Liver (tissue), 9 donors: ENCODE measurements around the gene TAS2R41. TPM values are rescaled to one million over a fixed set of nuclear protein-coding genes. Genes with fewer than 3 reads are reported as not detected.

Experiments used
- DNase-seq: peaks from one replicate; pipeline ENCODE4 v3.0.0-alpha.2; 2017; ENCODE audit warnings: low spot score
- H3K27ac ChIP-seq, 2 donors: one replicate each; pipeline ENCODE4 v1.7.0; 2013; ENCODE audit warnings: inconsistent platforms in 2 of 2, low read length in 2 of 2, control low read depth in 1 of 2, low read depth in 1 of 2, mild to moderate bottlenecking in 1 of 2
- H3K27me3 ChIP-seq, 4 donors: one replicate each; pipeline versions ENCODE4 v1.6.1 to v1.7.0; 2013; ENCODE audit warnings: low read length in 3 of 4, inconsistent platforms in 1 of 4, mild to moderate bottlenecking in 1 of 4, moderate library complexity in 1 of 4; ENCODE audit not compliant: control insufficient read depth in 4 of 4, insufficient read depth in 4 of 4
- H3K36me3 ChIP-seq, 4 donors: one replicate each; pipeline versions ENCODE4 v1.6.1 to v1.7.0; 2013; ENCODE audit warnings: low read length in 3 of 4, mild to moderate bottlenecking in 3 of 4, low read depth in 1 of 4, moderate library complexity in 1 of 4; ENCODE audit not compliant: control insufficient read depth in 4 of 4, insufficient read depth in 3 of 4
- H3K4me1 ChIP-seq, 4 donors: one replicate each; pipeline versions ENCODE4 v1.6.1 to v1.7.0; 2013; ENCODE audit warnings: low read length in 3 of 4, mild to moderate bottlenecking in 3 of 4, moderate library complexity in 1 of 4; ENCODE audit not compliant: control insufficient read depth in 4 of 4, insufficient read depth in 4 of 4
- H3K4me3 ChIP-seq, 3 donors: one replicate each; pipeline versions ENCODE4 v1.6.1 to v1.7.0; 2013; ENCODE audit warnings: low read length in 3 of 3, control low read depth in 1 of 3, low read depth in 1 of 3, mild to moderate bottlenecking in 1 of 3
- H3K9ac ChIP-seq, 2 donors: one replicate each; pipeline ENCODE4 v1.7.0; 2013; ENCODE audit warnings: low read length in 2 of 2, mild to moderate bottlenecking in 2 of 2, moderate library complexity in 2 of 2, control low read depth in 1 of 2, low read depth in 1 of 2
- H3K9me3 ChIP-seq, 4 donors: one replicate each; pipeline versions ENCODE4 v1.6.1 to v1.7.0; 2013; ENCODE audit warnings: low read length in 3 of 4; ENCODE audit not compliant: control insufficient read depth in 4 of 4
- ATF3 ChIP-seq: IDR thresholded peaks from 2 replicates; pipeline ENCODE4 v1.6.1; 2016; ENCODE audit warnings: antibody characterized with exemption
- CTCF ChIP-seq: fragments of 150-350 bp; IDR thresholded peaks from 2 replicates; pipeline ENCODE4 v1.5.1; 2017; ENCODE audit warnings: improper control_type of control experiment, low read depth, low read length; ENCODE audit not compliant: missing input control
- EGR1 ChIP-seq, 2 donors: IDR thresholded peaks; 2 replicates each; pipeline ENCODE4 v1.6.1; 2016 to 2018; ENCODE audit warnings: antibody characterized with exemption in 2 of 2, low read depth in 2 of 2
- FOXA1 ChIP-seq: IDR thresholded peaks from 2 replicates; pipeline ENCODE4 v1.6.1; 2016; ENCODE audit warnings: antibody characterized with exemption
- FOXA2 ChIP-seq: IDR thresholded peaks from 2 replicates; pipeline ENCODE4 v1.6.1; 2016; ENCODE audit warnings: antibody characterized with exemption
- GABPA ChIP-seq, 2 donors: IDR thresholded peaks in 1 of 2; conservative IDR thresholded peaks in 1 of 2; 2 replicates each; pipeline ENCODE4 v1.6.1; 2016; ENCODE audit warnings: antibody characterized with exemption in 2 of 2, mild to moderate bottlenecking in 1 of 2, moderate library complexity in 1 of 2
- HNF4A ChIP-seq, 2 donors: conservative IDR thresholded peaks; 2 replicates each; pipeline ENCODE4 v1.6.1; 2016; ENCODE audit warnings: antibody characterized with exemption in 2 of 2, mild to moderate bottlenecking in 2 of 2
- HNF4G ChIP-seq: IDR thresholded peaks from 2 replicates; pipeline ENCODE4 v1.6.1; 2016; ENCODE audit warnings: antibody characterized with exemption
- JUND ChIP-seq, 2 donors: IDR thresholded peaks; 2 replicates each; pipeline ENCODE4 v1.6.1; 2016; ENCODE audit warnings: antibody characterized with exemption in 2 of 2
- MAX ChIP-seq: IDR thresholded peaks from 2 replicates; pipeline ENCODE4 v1.6.1; 2016; ENCODE audit warnings: antibody characterized with exemption
- NR2F2 ChIP-seq: IDR thresholded peaks from 2 replicates; pipeline ENCODE4 v1.6.1; 2016; ENCODE audit warnings: antibody characterized with exemption
- RAD21 ChIP-seq, 2 donors: IDR thresholded peaks; 2 replicates each; pipeline ENCODE4 v1.6.1; 2016; ENCODE audit warnings: antibody characterized with exemption in 2 of 2, mild to moderate bottlenecking in 2 of 2
- REST ChIP-seq: IDR thresholded peaks from 2 replicates; pipeline ENCODE4 v1.6.1; 2016; ENCODE audit warnings: antibody characterized with exemption, mild to moderate bottlenecking
- RXRA ChIP-seq, 2 donors: IDR thresholded peaks; 2 replicates each; pipeline ENCODE4 v1.6.1; 2017 to 2018; ENCODE audit warnings: antibody characterized with exemption in 2 of 2, mild to moderate bottlenecking in 1 of 2
- SP1 ChIP-seq: IDR thresholded peaks from 2 replicates; pipeline ENCODE4 v1.6.1; 2018; ENCODE audit warnings: antibody characterized with exemption, mild to moderate bottlenecking
- TAF1 ChIP-seq: conservative IDR thresholded peaks from 2 replicates; pipeline ENCODE4 v1.6.1; 2016; ENCODE audit warnings: antibody characterized with exemption, mild to moderate bottlenecking
- YY1 ChIP-seq: IDR thresholded peaks from 2 replicates; pipeline ENCODE4 v1.6.1; 2016; ENCODE audit warnings: antibody characterized with exemption, mild to moderate bottlenecking
- ZBTB33 ChIP-seq: IDR thresholded peaks from 2 replicates; pipeline ENCODE4 v1.6.1; 2016; ENCODE audit warnings: antibody characterized with exemption
- WGBS: extraction: QIAGEN DNeasy Blood & Tissue Kit; methylation state at CpG from one replicate; pipeline ENCODE4 v1.1.7; 2013; 5-methylcytosine and 5-hydroxymethylcytosine counted together
- polyA plus RNA-seq, 2 donors: library from polyadenylated mRNA; stranded (reverse) in 1 of 2; unstranded in 1 of 2; fragments of 200-250 nt in 1 of 2; fragments of >200 nt in 1 of 2; fragmentation: Nextera tagmentation in 1 of 2; extraction: Ambion mirVana in 1 of 2; gene quantifications; one replicate each; pipeline versions ENCODE4 v1.2.1 to v1.2.3, GENCODE V29; 2013 to 2015
- total RNA-seq, 2 donors: library from RNA; depleted of rRNA; stranded (reverse); fragments of >200 nt; gene quantifications; one replicate each; pipeline ENCODE4 v1.2.3, GENCODE V29; 2014
- donor health status: healthy.
- donor health status: healthy.
- donor health status: healthy.
- donor health status: healthy.
- donor health status: healthy.

The TAS2R41 gene
- total and polyA plus RNA-seq, 4 donors: 0.25 TPM; not detected in 3

- TF ChIP-seq JUND (IDR thresholded peaks at IDR 0.05) (no peak), CTCF (no peak), RXRA (IDR thresholded peaks at IDR 0.05) (no peak), RAD21 (IDR thresholded peaks at IDR 0.05) (no peak), TAF1 (no peak), HNF4G (no peak), NR2F2 (no peak), FOXA1 (no peak), MAX (no peak), SP1 (no peak), FOXA2 (no peak), ZBTB33 (no peak), YY1 (no peak), EGR1 (IDR thresholded peaks at IDR 0.05; ENCODE audit: low read depth in 2 of 2) (no peak), HNF4A (conservative IDR thresholded peaks at IDR 0.05) (no peak), ATF3 (no peak), REST (no peak)
- H3K36me3 ChIP-seq: no peaks in the 10 kb centered on the region
- no peak overlapping the region for H3K4me3 ChIP-seq
- no peak overlapping the region for H3K9ac ChIP-seq
- WGBS: 56% methylated on average over 1 of the region's 1 CpG
- H3K27me3 ChIP-seq: no peaks in the 10 kb centered on the region
- H3K4me1 ChIP-seq: no peaks in the 10 kb centered on the region
- no peak overlapping the region for H3K27ac ChIP-seq
- DNase-seq: no peak
- no peaks in the 10 kb centered on the region for H3K9me3 ChIP-seq
Observed at GRCh38 chr7:143451746-143452145, 25.9 kb upstream of the TAS2R41 start.

GRCh38 chr7:143452495-143452894 is 25.2 kb upstream of the TAS2R41 start:
- no peak for TF ChIP-seq GABPA (IDR thresholded peaks at IDR 0.05 in 1 of 2, conservative IDR thresholded peaks at IDR 0.05 in 1 of 2)
- no peak for TF ChIP-seq EGR1 (IDR thresholded peaks at IDR 0.05; ENCODE audit: low read depth in 2 of 2)
- TF ChIP-seq HNF4A (conservative IDR thresholded peaks at IDR 0.05): no peak
- Histone ChIP-seq H3K9me3 (no peaks in the 10 kb centered on the region), H3K4me1 (no peaks in the 10 kb centered on the region), H3K36me3 (no peaks in the 10 kb centered on the region), H3K9ac (no peak overlapping the region), H3K27me3 (no peaks in the 10 kb centered on the region), H3K4me3 (no peak overlapping the region), H3K27ac (no peak overlapping the region)
- DNase-seq: no peak
- WGBS: 93% methylated on average over 2 of the region's 2 CpGs
